Measurements from ENCODE around the gene CEP192.

DNA sequence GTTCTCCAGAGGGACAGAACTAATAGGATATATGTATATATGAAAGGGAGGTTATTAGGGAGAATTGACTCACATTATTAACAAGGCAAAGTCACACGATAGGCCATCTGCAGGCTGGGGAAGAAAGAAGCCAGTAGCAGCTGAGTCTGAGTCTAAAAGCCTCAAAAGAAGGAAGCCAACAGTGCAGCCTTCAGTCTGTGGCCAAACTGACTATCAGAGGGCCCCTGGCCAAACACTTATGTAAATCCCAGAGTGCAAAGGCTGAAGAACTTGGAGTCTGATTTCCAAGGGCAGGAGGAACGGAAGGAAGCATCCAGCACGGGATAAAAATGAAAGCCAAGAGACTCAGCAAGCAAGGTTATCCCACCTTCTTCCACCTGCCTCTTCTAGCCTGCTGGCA, 119.4 kb downstream of the CEP192 start:
- TF ChIP-seq CTCF (IDR thresholded peaks at IDR 0.05): no peak
- no peak for TF ChIP-seq POLR2AphosphoS5 (IDR thresholded peaks at IDR 0.05)
- TF ChIP-seq EP300 (IDR thresholded peaks at IDR 0.05): no peak
